ENCODE data around the gene ACTR1A.

The ACTR1A gene

GRCh38 chr10:102476466-102477141 is 25.9 kb downstream of the ACTR1A start:
- Histone ChIP-seq H3K4me3 (ENCODE audit: low read length) (no peak overlapping the region), H3K27me3 (ENCODE audit: control insufficient read depth, insufficient read depth, low read length) (no peaks in the 10 kb centered on the region), H3K9me3 (replicated peaks; ENCODE audit: low read length) (no peaks in the 10 kb centered on the region), H3K36me3 (ENCODE audit: insufficient read depth, low read length) (peaks cover 32% of the 10 kb centered on the region), H3K4me2 (ENCODE audit: low read length) (no peak overlapping the region), H3K4me1 (ENCODE audit: control insufficient read depth, insufficient read depth, low read length) (no peaks in the 10 kb centered on the region), H3K9ac (ENCODE audit: low read depth, low read length) (no peak overlapping the region)

- H3K4me1 ChIP-seq (ENCODE audit: control insufficient read depth, insufficient read depth, low read length) = no peaks in the 10 kb centered on the region
- H3K9ac ChIP-seq (ENCODE audit: low read depth, low read length) = no peak overlapping the region
- H3K4me3 ChIP-seq (ENCODE audit: low read length) = no peak overlapping the region
- no peaks in the 10 kb centered on the region for H3K27me3 ChIP-seq (ENCODE audit: control insufficient read depth, insufficient read depth, low read length)
- no peak overlapping the region for H3K4me2 ChIP-seq (ENCODE audit: low read length)
- H3K9me3 ChIP-seq (replicated peaks; ENCODE audit: low read length) = no peaks in the 10 kb centered on the region
- peaks cover 22% of the 10 kb centered on the region for H3K36me3 ChIP-seq (ENCODE audit: insufficient read depth, low read length)
These were observed 27.0 kb downstream of the ACTR1A start for GRCh38 chr10:102475451-102476040.

GRCh38 chr10:102473445-102474331 is 28.8 kb downstream of the ACTR1A start:
- Histone ChIP-seq H3K4me3 (ENCODE audit: low read length) (no peak overlapping the region), H3K9me3 (replicated peaks; ENCODE audit: low read length) (no peaks in the 10 kb centered on the region), H3K27me3 (ENCODE audit: control insufficient read depth, insufficient read depth, low read length) (no peaks in the 10 kb centered on the region), H3K36me3 (ENCODE audit: insufficient read depth, low read length) (peaks cover 5% of the 10 kb centered on the region), H3K9ac (ENCODE audit: low read depth, low read length) (no peak overlapping the region), H3K4me2 (ENCODE audit: low read length) (no peak overlapping the region), H3K4me1 (ENCODE audit: control insufficient read depth, insufficient read depth, low read length) (no peaks in the 10 kb centered on the region)

GRCh38 chr10:102470579-102471546 is 31.6 kb downstream of the ACTR1A start:
- H3K9ac ChIP-seq (ENCODE audit: low read depth, low read length) = no peak overlapping the region
- H3K9me3 ChIP-seq (replicated peaks; ENCODE audit: low read length) = no peaks in the 10 kb centered on the region
- no peaks in the 10 kb centered on the region for H3K4me1 ChIP-seq (ENCODE audit: control insufficient read depth, insufficient read depth, low read length)
- H3K4me3 ChIP-seq (ENCODE audit: low read length) = no peak overlapping the region
- H3K27me3 ChIP-seq (ENCODE audit: control insufficient read depth, insufficient read depth, low read length) = no peaks in the 10 kb centered on the region
- H3K4me2 ChIP-seq (ENCODE audit: low read length) = no peak overlapping the region
- H3K36me3 ChIP-seq (ENCODE audit: insufficient read depth, low read length) = no peaks in the 10 kb centered on the region

GRCh38 chr10:102468683-102469082 is 33.8 kb downstream of the ACTR1A start:
- Histone ChIP-seq H3K4me3 (ENCODE audit: low read length) (no peak overlapping the region), H3K36me3 (ENCODE audit: insufficient read depth, low read length) (no peaks in the 10 kb centered on the region), H3K9ac (ENCODE audit: low read depth, low read length) (no peak overlapping the region), H3K4me1 (ENCODE audit: control insufficient read depth, insufficient read depth, low read length) (no peaks in the 10 kb centered on the region), H3K27me3 (ENCODE audit: control insufficient read depth, insufficient read depth, low read length) (no peaks in the 10 kb centered on the region), H3K4me2 (ENCODE audit: low read length) (no peak overlapping the region), H3K9me3 (replicated peaks; ENCODE audit: low read length) (no peaks in the 10 kb centered on the region)

GRCh38 chr10:102467971-102468438 is 34.5 kb downstream of the ACTR1A start:
- Histone ChIP-seq H3K4me2 (ENCODE audit: low read length) (no peak overlapping the region), H3K4me3 (ENCODE audit: low read length) (no peak overlapping the region), H3K4me1 (ENCODE audit: control insufficient read depth, insufficient read depth, low read length) (no peaks in the 10 kb centered on the region)

GRCh38 chr10:102467318-102467717 is 35.2 kb downstream of the ACTR1A start:
- Histone ChIP-seq H3K27me3 (ENCODE audit: control insufficient read depth, insufficient read depth, low read length) (peaks cover 3% of the 10 kb centered on the region), H3K4me2 (ENCODE audit: low read length) (no peak overlapping the region), H3K36me3 (ENCODE audit: insufficient read depth, low read length) (no peaks in the 10 kb centered on the region), H3K4me1 (ENCODE audit: control insufficient read depth, insufficient read depth, low read length) (no peaks in the 10 kb centered on the region), H3K4me3 (ENCODE audit: low read length) (no peak overlapping the region), H3K9me3 (replicated peaks; ENCODE audit: low read length) (no peaks in the 10 kb centered on the region), H3K9ac (ENCODE audit: low read depth, low read length) (no peak overlapping the region)

More at GRCh38 chr10:102467971-102468438, 34.5 kb downstream of the ACTR1A start:
- Histone ChIP-seq H3K9me3 (replicated peaks; ENCODE audit: low read length) (no peaks in the 10 kb centered on the region), H3K9ac (ENCODE audit: low read depth, low read length) (no peak overlapping the region), H3K27me3 (ENCODE audit: control insufficient read depth, insufficient read depth, low read length) (no peaks in the 10 kb centered on the region), H3K36me3 (ENCODE audit: insufficient read depth, low read length) (no peaks in the 10 kb centered on the region)

GRCh38 chr10:102465466-102465865 is 37.0 kb downstream of the ACTR1A start:
- Histone ChIP-seq H3K4me3 (ENCODE audit: low read length) (no peak overlapping the region), H3K4me2 (ENCODE audit: low read length) (no peak overlapping the region), H3K27me3 (ENCODE audit: control insufficient read depth, insufficient read depth, low read length) (peaks cover 3% of the 10 kb centered on the region), H3K36me3 (ENCODE audit: insufficient read depth, low read length) (no peaks in the 10 kb centered on the region), H3K4me1 (ENCODE audit: control insufficient read depth, insufficient read depth, low read length) (peaks cover 4% of the 10 kb centered on the region), H3K9ac (ENCODE audit: low read depth, low read length) (no peak overlapping the region), H3K9me3 (replicated peaks; ENCODE audit: low read length) (no peaks in the 10 kb centered on the region)

GRCh38 chr10:102463983-102464382 is 38.5 kb downstream of the ACTR1A start:
- Histone ChIP-seq H3K9ac (ENCODE audit: low read depth, low read length) (no peak overlapping the region), H3K9me3 (replicated peaks; ENCODE audit: low read length) (no peaks in the 10 kb centered on the region), H3K36me3 (ENCODE audit: insufficient read depth, low read length) (no peaks in the 10 kb centered on the region), H3K4me3 (ENCODE audit: low read length) (no peak overlapping the region), H3K4me1 (ENCODE audit: control insufficient read depth, insufficient read depth, low read length) (peaks cover 4% of the 10 kb centered on the region), H3K27me3 (ENCODE audit: control insufficient read depth, insufficient read depth, low read length) (peaks cover 3% of the 10 kb centered on the region), H3K4me2 (ENCODE audit: low read length) (no peak overlapping the region)

- peaks cover 4% of the 10 kb centered on the region for H3K4me1 ChIP-seq (ENCODE audit: control insufficient read depth, insufficient read depth, low read length)
- H3K4me2 ChIP-seq (ENCODE audit: low read length) = no peak overlapping the region
- no peaks in the 10 kb centered on the region for H3K36me3 ChIP-seq (ENCODE audit: insufficient read depth, low read length)
- H3K4me3 ChIP-seq (ENCODE audit: low read length) = no peak overlapping the region
- peaks cover 3% of the 10 kb centered on the region for H3K27me3 ChIP-seq (ENCODE audit: control insufficient read depth, insufficient read depth, low read length)
- no peak overlapping the region for H3K9ac ChIP-seq (ENCODE audit: low read depth, low read length)
- H3K9me3 ChIP-seq (replicated peaks; ENCODE audit: low read length) = no peaks in the 10 kb centered on the region
These were observed 39.9 kb downstream of the ACTR1A start for GRCh38 chr10:102462512-102463054.
